HCT116 (cell line): ENCODE results near the gene NEDD4L.

ENCODE experiments used
- CEBPB ChIP-seq: IDR thresholded peaks from 2 replicates; pipeline ENCODE4 v1.6.1; 2012; ENCODE audit warnings: low read depth
- CTCF ChIP-seq, 3 experiments: fragments of 200-600 bp in 1 of 3; sonication (generic) in 1 of 3; IDR thresholded peaks in 2 of 3; conservative IDR thresholded peaks in 1 of 3; 2 replicates each; pipeline ENCODE4 v1.5.1; 2012 to 2017; ENCODE audit warnings: low read depth in 2 of 3, low read length in 2 of 3, antibody characterized with exemption in 1 of 3, borderline replicate concordance in 1 of 3, control low read depth in 1 of 3, mild to moderate bottlenecking in 1 of 3, mixed read lengths in 1 of 3, mixed run types in 1 of 3, moderate library complexity in 1 of 3; ENCODE audit not compliant: insufficient read depth in 1 of 3
- EZH2 ChIP-seq: fragments of 200-600 bp; sonication (generic); IDR thresholded peaks from 2 replicates; pipeline ENCODE4 v1.6.1; 2017; ENCODE audit warnings: antibody characterized with exemption, mixed run types
- JUND ChIP-seq: IDR thresholded peaks from 2 replicates; pipeline ENCODE4 v1.6.1; 2012
- POLR2A ChIP-seq: IDR thresholded peaks from 2 replicates; pipeline ENCODE4 v1.7.0; 2011; ENCODE audit warnings: borderline replicate concordance; ENCODE audit not compliant: insufficient read depth, insufficient read length; ENCODE audit errors: extremely low read depth
- POLR2AphosphoS5 ChIP-seq: IDR thresholded peaks from 2 replicates; pipeline ENCODE4 v1.6.1; 2011; ENCODE audit warnings: mild to moderate bottlenecking, low read depth, low read length, moderate library complexity
- RAD21 ChIP-seq: IDR thresholded peaks from 2 replicates; pipeline ENCODE4 v1.6.1; 2012; ENCODE audit warnings: low read depth, mild to moderate bottlenecking
- YY1 ChIP-seq: IDR thresholded peaks from 2 replicates; pipeline ENCODE4 v1.6.1; 2011; ENCODE audit warnings: low read length, low read depth, moderate library complexity, mild to moderate bottlenecking; ENCODE audit not compliant: insufficient replicate concordance; ENCODE audit errors: extremely low read depth
- TF ChIP-seq, protein P1 (sequence below): IDR thresholded peaks from 2 replicates; pipeline ENCODE4 v1.6.1; 2012

DNA sequence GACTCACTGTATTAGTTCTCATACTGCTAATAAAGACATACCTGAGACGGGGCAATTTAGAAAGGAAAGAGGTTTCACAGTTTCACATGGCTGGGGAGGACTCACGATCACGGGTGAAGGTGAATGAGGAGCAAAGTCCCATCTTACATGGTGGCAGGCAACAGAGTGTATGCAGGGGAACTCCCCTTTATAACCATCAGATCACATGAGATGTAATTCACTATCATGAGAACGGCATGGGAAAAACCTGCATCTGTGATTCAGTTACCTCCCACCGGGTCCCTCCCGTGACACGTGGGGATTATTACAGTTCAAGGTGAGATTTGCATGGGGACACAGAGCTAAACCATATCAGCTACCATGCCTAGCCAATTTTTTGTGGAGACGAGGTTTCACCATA lies 168.2 kb downstream of the NEDD4L start:
- no peak for TF ChIP-seq POLR2AphosphoS5
- no peak for TF ChIP-seq CTCF (IDR thresholded peaks at IDR 0.05 in 2 of 3, conservative IDR thresholded peaks at IDR 0.05 in 1 of 3; ENCODE audit: borderline replicate concordance in 1 of 3, insufficient read depth in 1 of 3, low read depth in 2 of 3, low read length in 2 of 3)
- TF ChIP-seq EZH2 = no peak
- TF ChIP-seq, protein P1, sequence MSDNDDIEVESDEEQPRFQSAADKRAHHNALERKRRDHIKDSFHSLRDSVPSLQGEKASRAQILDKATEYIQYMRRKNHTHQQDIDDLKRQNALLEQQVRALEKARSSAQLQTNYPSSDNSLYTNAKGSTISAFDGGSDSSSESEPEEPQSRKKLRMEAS = no peak
- no peak for TF ChIP-seq CEBPB
- TF ChIP-seq POLR2A = no peak
- no peak for TF ChIP-seq RAD21
- no peak for TF ChIP-seq YY1
- TF ChIP-seq JUND = no peak
